Liver (tissue), 9 donors: ENCODE data around the gene HENMT1. TPM values are rescaled to one million over a fixed set of nuclear protein-coding genes. Genes with fewer than 3 reads are reported as not detected.

Experiments
- DNase-seq: peaks from one replicate; pipeline ENCODE4 v3.0.0-alpha.2; 2017; ENCODE audit warnings: low spot score
- H3K27ac ChIP-seq, 2 donors: one replicate each; pipeline ENCODE4 v1.7.0; 2013; ENCODE audit warnings: inconsistent platforms in 2 of 2, low read length in 2 of 2, control low read depth in 1 of 2, low read depth in 1 of 2, mild to moderate bottlenecking in 1 of 2
- H3K27me3 ChIP-seq, 4 donors: one replicate each; pipeline versions ENCODE4 v1.6.1 to v1.7.0; 2013; ENCODE audit warnings: low read length in 3 of 4, inconsistent platforms in 1 of 4, mild to moderate bottlenecking in 1 of 4, moderate library complexity in 1 of 4; ENCODE audit not compliant: control insufficient read depth in 4 of 4, insufficient read depth in 4 of 4
- H3K36me3 ChIP-seq, 4 donors: one replicate each; pipeline versions ENCODE4 v1.6.1 to v1.7.0; 2013; ENCODE audit warnings: low read length in 3 of 4, mild to moderate bottlenecking in 3 of 4, low read depth in 1 of 4, moderate library complexity in 1 of 4; ENCODE audit not compliant: control insufficient read depth in 4 of 4, insufficient read depth in 3 of 4
- H3K4me1 ChIP-seq, 4 donors: one replicate each; pipeline versions ENCODE4 v1.6.1 to v1.7.0; 2013; ENCODE audit warnings: low read length in 3 of 4, mild to moderate bottlenecking in 3 of 4, moderate library complexity in 1 of 4; ENCODE audit not compliant: control insufficient read depth in 4 of 4, insufficient read depth in 4 of 4
- H3K4me3 ChIP-seq, 3 donors: one replicate each; pipeline versions ENCODE4 v1.6.1 to v1.7.0; 2013; ENCODE audit warnings: low read length in 3 of 3, control low read depth in 1 of 3, low read depth in 1 of 3, mild to moderate bottlenecking in 1 of 3
- H3K9ac ChIP-seq, 2 donors: one replicate each; pipeline ENCODE4 v1.7.0; 2013; ENCODE audit warnings: low read length in 2 of 2, mild to moderate bottlenecking in 2 of 2, moderate library complexity in 2 of 2, control low read depth in 1 of 2, low read depth in 1 of 2
- H3K9me3 ChIP-seq, 4 donors: one replicate each; pipeline versions ENCODE4 v1.6.1 to v1.7.0; 2013; ENCODE audit warnings: low read length in 3 of 4; ENCODE audit not compliant: control insufficient read depth in 4 of 4
- ATF3 ChIP-seq: IDR thresholded peaks from 2 replicates; pipeline ENCODE4 v1.6.1; 2016; ENCODE audit warnings: antibody characterized with exemption
- CTCF ChIP-seq: fragments of 150-350 bp; IDR thresholded peaks from 2 replicates; pipeline ENCODE4 v1.5.1; 2017; ENCODE audit warnings: improper control_type of control experiment, low read depth, low read length; ENCODE audit not compliant: missing input control
- EGR1 ChIP-seq, 2 donors: IDR thresholded peaks; 2 replicates each; pipeline ENCODE4 v1.6.1; 2016 to 2018; ENCODE audit warnings: antibody characterized with exemption in 2 of 2, low read depth in 2 of 2
- FOXA1 ChIP-seq: IDR thresholded peaks from 2 replicates; pipeline ENCODE4 v1.6.1; 2016; ENCODE audit warnings: antibody characterized with exemption
- FOXA2 ChIP-seq: IDR thresholded peaks from 2 replicates; pipeline ENCODE4 v1.6.1; 2016; ENCODE audit warnings: antibody characterized with exemption
- GABPA ChIP-seq, 2 donors: IDR thresholded peaks in 1 of 2; conservative IDR thresholded peaks in 1 of 2; 2 replicates each; pipeline ENCODE4 v1.6.1; 2016; ENCODE audit warnings: antibody characterized with exemption in 2 of 2, mild to moderate bottlenecking in 1 of 2, moderate library complexity in 1 of 2
- HNF4A ChIP-seq, 2 donors: conservative IDR thresholded peaks; 2 replicates each; pipeline ENCODE4 v1.6.1; 2016; ENCODE audit warnings: antibody characterized with exemption in 2 of 2, mild to moderate bottlenecking in 2 of 2
- HNF4G ChIP-seq: IDR thresholded peaks from 2 replicates; pipeline ENCODE4 v1.6.1; 2016; ENCODE audit warnings: antibody characterized with exemption
- JUND ChIP-seq, 2 donors: IDR thresholded peaks; 2 replicates each; pipeline ENCODE4 v1.6.1; 2016; ENCODE audit warnings: antibody characterized with exemption in 2 of 2
- MAX ChIP-seq: IDR thresholded peaks from 2 replicates; pipeline ENCODE4 v1.6.1; 2016; ENCODE audit warnings: antibody characterized with exemption
- NR2F2 ChIP-seq: IDR thresholded peaks from 2 replicates; pipeline ENCODE4 v1.6.1; 2016; ENCODE audit warnings: antibody characterized with exemption
- RAD21 ChIP-seq, 2 donors: IDR thresholded peaks; 2 replicates each; pipeline ENCODE4 v1.6.1; 2016; ENCODE audit warnings: antibody characterized with exemption in 2 of 2, mild to moderate bottlenecking in 2 of 2
- REST ChIP-seq: IDR thresholded peaks from 2 replicates; pipeline ENCODE4 v1.6.1; 2016; ENCODE audit warnings: antibody characterized with exemption, mild to moderate bottlenecking
- RXRA ChIP-seq, 2 donors: IDR thresholded peaks; 2 replicates each; pipeline ENCODE4 v1.6.1; 2017 to 2018; ENCODE audit warnings: antibody characterized with exemption in 2 of 2, mild to moderate bottlenecking in 1 of 2
- SP1 ChIP-seq: IDR thresholded peaks from 2 replicates; pipeline ENCODE4 v1.6.1; 2018; ENCODE audit warnings: antibody characterized with exemption, mild to moderate bottlenecking
- TAF1 ChIP-seq: conservative IDR thresholded peaks from 2 replicates; pipeline ENCODE4 v1.6.1; 2016; ENCODE audit warnings: antibody characterized with exemption, mild to moderate bottlenecking
- YY1 ChIP-seq: IDR thresholded peaks from 2 replicates; pipeline ENCODE4 v1.6.1; 2016; ENCODE audit warnings: antibody characterized with exemption, mild to moderate bottlenecking
- ZBTB33 ChIP-seq: IDR thresholded peaks from 2 replicates; pipeline ENCODE4 v1.6.1; 2016; ENCODE audit warnings: antibody characterized with exemption
- WGBS: extraction: QIAGEN DNeasy Blood & Tissue Kit; methylation state at CpG from one replicate; pipeline ENCODE4 v1.1.7; 2013; 5-methylcytosine and 5-hydroxymethylcytosine counted together
- polyA plus RNA-seq, 2 donors: library from polyadenylated mRNA; stranded (reverse) in 1 of 2; unstranded in 1 of 2; fragments of 200-250 nt in 1 of 2; fragments of >200 nt in 1 of 2; fragmentation: Nextera tagmentation in 1 of 2; extraction: Ambion mirVana in 1 of 2; gene quantifications; one replicate each; pipeline versions ENCODE4 v1.2.1 to v1.2.3, GENCODE V29; 2013 to 2015
- total RNA-seq, 2 donors: library from RNA; depleted of rRNA; stranded (reverse); fragments of >200 nt; gene quantifications; one replicate each; pipeline ENCODE4 v1.2.3, GENCODE V29; 2014
- donor health status: healthy.
- donor health status: healthy.
- donor health status: healthy.
- donor health status: healthy.
- donor health status: healthy.

HENMT1 gene
- total and polyA plus RNA-seq, 4 donors: 0.87 to 7.3 (median 1.1) TPM

- Histone ChIP-seq H3K36me3 (peaks cover 4 to 59% (median 48%) of the 10 kb centered on the region in 4 donors), H3K27me3 (no peaks in the 10 kb centered on the region), H3K9me3 (no peaks in the 10 kb centered on the region), H3K4me1 (peaks cover 0 to 5% (median 1%) of the 10 kb centered on the region in 4 donors), H3K9ac (no peak overlapping the region), H3K27ac (no peak overlapping the region), H3K4me3 (no peak overlapping the region)
- WGBS: 89% methylated on average over 22 of the region's 22 CpGs
- TF ChIP-seq HNF4G (no peak), RXRA (IDR thresholded peaks at IDR 0.05) (no peak), NR2F2 (no peak), HNF4A (conservative IDR thresholded peaks at IDR 0.05) (no peak), FOXA2 (no peak), TAF1 (no peak), REST (no peak), YY1 (no peak), ATF3 (no peak), EGR1 (IDR thresholded peaks at IDR 0.05; ENCODE audit: low read depth in 2 of 2) (no peak), MAX (no peak), FOXA1 (no peak), RAD21 (IDR thresholded peaks at IDR 0.05) (no peak), SP1 (no peak), JUND (IDR thresholded peaks at IDR 0.05) (no peak), CTCF (no peak), GABPA (IDR thresholded peaks at IDR 0.05 in 1 of 2, conservative IDR thresholded peaks at IDR 0.05 in 1 of 2) (no peak), ZBTB33 (no peak)
- DNase-seq: no peak
Measured at GRCh38 chr1:108699375-108700332, 38.8 kb upstream of the HENMT1 start.
